HFF-Myc (cell line): ENCODE measurements around the gene S100A11.

Experiments used
- DNase-seq: peaks from one replicate; pipeline ENCODE4 v3.0.0-alpha.2; 2011; ENCODE audit warnings: low read depth; ENCODE audit errors: extremely low read depth
- H3K4me3 ChIP-seq: replicated peaks from 2 replicates; pipeline ENCODE4 v1.5.1; 2011; ENCODE audit warnings: low read depth, mild to moderate bottlenecking, control low read depth, low read length
- TF ChIP-seq, protein P1 (sequence below): IDR thresholded peaks from 2 replicates; pipeline ENCODE4 v1.5.1; 2012; ENCODE audit warnings: mild to moderate bottlenecking, low read depth, low read length, control low read depth; ENCODE audit errors: missing control alignments

Gene S100A11

DNA sequence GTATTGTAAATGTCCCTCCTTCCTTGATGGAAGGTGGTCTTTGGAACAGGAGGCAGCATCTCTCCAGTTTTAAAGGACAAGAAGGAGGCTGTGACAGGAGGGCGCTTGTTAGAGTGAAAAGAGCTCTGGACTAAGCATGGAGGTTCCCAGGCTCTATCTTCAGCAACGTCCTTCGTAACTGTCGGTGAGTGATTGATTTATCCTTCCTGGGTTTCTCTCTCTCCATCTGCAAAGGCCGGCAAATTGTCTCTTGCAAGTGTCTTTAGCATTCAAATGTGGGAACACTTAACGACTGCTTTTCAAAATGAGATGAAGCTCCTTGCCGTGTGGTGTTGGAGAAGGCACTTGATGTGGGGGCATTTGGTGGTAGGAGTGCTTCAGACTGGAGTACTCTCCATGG is 15.2 kb downstream of the S100A11 start:
- DNase-seq: no peak
- H3K4me3 ChIP-seq: no peak overlapping the region
- TF ChIP-seq, protein P1, sequence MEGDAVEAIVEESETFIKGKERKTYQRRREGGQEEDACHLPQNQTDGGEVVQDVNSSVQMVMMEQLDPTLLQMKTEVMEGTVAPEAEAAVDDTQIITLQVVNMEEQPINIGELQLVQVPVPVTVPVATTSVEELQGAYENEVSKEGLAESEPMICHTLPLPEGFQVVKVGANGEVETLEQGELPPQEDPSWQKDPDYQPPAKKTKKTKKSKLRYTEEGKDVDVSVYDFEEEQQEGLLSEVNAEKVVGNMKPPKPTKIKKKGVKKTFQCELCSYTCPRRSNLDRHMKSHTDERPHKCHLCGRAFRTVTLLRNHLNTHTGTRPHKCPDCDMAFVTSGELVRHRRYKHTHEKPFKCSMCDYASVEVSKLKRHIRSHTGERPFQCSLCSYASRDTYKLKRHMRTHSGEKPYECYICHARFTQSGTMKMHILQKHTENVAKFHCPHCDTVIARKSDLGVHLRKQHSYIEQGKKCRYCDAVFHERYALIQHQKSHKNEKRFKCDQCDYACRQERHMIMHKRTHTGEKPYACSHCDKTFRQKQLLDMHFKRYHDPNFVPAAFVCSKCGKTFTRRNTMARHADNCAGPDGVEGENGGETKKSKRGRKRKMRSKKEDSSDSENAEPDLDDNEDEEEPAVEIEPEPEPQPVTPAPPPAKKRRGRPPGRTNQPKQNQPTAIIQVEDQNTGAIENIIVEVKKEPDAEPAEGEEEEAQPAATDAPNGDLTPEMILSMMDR: no peak

DNA sequence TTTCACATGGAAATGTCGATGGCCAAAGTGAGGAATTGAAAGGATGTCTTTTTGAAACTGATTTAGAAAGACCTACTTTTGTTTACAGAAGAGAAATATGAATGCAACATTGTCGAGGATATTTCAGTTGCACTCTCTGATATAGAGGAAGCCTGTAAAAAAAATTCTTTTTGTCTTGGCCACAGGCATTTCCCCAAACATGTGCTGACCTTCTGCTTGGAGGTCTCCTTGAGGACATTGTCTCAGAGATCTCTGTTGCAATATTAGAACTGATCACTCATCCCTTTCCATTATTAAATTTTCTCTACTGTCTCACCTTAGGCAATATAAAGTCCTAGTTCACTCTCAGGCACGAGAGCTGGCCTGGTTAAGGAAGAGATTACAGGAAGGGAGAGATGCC is 16.0 kb downstream of the S100A11 start:
- H3K4me3 ChIP-seq: no peak overlapping the region
- TF ChIP-seq, protein P1: no peak
- no peak for DNase-seq

DNA sequence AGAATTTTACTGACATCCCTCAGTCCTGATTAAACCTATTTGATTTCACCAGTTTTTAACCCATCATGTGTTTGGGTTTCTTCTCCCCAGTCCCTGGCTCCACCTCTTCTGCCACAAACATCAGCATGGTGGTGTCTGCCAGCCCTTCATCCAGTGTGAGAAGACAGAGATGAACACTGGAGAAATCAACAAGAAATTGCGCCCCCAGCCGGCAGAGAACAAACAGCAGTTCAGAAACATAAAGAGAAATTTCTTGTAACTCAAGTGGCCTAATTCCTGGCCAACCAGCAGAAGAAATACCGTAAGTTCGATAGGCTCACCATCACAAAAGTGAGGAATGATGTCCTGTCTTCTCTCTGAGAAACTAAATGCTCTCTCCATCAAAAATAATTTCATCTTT is 18.3 kb downstream of the S100A11 start:
- TF ChIP-seq, protein P1: peak; percentile 48
- DNase-seq: no peak
- no peak overlapping the region for H3K4me3 ChIP-seq

DNA sequence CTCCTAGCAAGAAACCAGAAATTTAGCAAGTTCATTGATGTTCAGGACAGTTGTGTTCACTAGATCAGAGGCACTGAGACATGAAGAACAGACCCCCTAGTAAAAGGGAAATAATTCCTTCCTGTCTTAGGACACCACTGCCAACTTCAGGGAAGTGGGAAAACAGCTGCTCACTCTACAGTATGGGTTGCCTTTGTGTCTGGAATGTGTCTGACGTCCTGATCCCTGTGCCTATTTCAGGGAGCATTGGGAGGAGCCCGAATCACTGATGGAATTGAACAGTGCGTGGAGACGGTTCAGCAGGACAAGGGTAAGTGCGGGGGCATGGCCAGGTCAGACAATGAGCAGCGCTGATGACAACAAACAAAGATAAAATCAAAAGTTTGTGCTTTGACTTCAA is 21.0 kb downstream of the S100A11 start:
- DNase-seq: no peak

DNA sequence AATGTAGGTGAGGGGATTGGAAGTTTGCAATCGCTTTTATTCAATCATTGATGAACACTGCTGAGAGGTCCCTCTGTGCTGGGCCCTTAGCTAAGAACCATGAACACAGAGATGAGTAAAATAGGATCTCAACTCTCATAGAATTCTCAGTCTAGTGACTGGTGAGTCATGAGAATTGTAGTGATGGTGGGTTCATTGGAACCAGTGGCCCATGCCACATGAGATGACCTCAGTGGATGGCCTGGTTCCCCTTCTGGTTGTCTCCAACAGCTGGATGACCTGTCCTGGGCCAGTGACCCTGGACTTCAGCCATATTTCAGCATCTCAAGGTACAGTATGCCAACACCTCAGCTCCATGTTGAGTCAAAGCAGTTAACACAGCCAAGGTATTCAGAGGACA is 21.9 kb downstream of the S100A11 start:
- DNase-seq: no peak
- no peak overlapping the region for H3K4me3 ChIP-seq
- TF ChIP-seq, protein P1: no peak

More for the DNA sequence above, 21.0 kb downstream of the S100A11 start:
- TF ChIP-seq, protein P1: no peak
- H3K4me3 ChIP-seq: no peak overlapping the region

GRCh38 chr1:152013664-152014237 is 23.1 kb downstream of the S100A11 start:
- DNase-seq: no peak
- no peak overlapping the region for H3K4me3 ChIP-seq
- TF ChIP-seq, protein P1: peak; percentile 80

DNA sequence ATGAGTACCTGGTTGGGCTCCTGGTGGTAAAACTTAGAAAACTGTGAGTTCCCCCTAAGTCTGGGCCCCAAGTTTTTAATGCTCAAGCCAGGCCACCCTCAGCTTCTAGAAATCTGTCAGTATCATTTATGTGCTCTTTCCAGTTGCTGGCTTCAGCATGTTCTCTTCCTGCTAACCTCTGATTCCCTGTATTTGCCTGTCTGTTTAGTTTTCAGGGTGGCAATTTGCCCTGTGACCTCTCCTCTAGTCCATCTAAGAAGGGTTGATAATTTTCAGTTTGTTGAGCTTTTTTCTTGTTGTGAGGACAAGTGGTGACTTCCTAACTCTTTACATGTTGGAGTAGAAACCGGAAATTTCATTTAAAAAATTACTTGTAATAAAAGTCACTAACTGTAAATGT is 27.1 kb downstream of the S100A11 start:
- H3K4me3 ChIP-seq: no peak overlapping the region
- TF ChIP-seq, protein P1: no peak
- DNase-seq: no peak
